ENCODE measurements around the gene ZNRD2. TPM values are rescaled to one million over a fixed set of nuclear protein-coding genes. Genes with fewer than 3 reads are reported as not detected.

ZNRD2 gene
- total RNA-seq, 4 donors from 2014 or later: 24.2 to 66.2 (median 35.1) TPM

DNA sequence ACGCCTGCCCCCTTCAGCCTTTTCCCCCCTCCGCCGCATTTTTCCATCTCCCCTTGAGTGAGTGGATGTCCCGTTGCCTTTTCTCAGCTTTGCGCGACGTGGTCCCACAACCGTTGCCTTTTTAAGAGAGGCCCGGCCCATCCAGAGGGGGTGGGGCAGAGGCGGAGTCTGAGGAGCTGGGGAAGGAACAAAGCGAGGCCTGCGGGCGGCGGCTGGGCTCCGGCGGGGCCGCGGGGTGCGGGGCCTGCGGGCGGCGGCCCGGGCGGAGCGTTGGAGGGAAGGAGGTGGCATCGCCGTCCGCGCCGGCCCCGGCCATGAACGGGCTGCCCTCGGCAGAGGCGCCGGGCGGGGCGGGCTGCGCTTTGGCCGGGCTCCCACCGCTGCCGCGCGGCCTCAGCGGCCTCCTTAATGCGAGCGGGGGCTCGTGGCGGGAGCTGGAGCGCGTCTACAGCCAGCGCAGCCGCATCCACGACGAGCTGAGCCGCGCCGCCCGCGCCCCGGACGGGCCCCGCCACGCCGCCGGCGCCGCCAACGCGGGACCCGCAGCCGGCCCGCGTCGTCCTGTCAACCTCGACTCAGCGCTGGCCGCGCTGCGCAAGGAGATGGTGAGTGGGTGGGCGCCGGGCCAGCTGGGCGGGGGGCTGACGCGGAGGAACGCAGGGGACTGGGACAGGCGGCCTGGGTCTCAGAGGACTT is 2.2 kb downstream of the ZNRD2 start, which contains the start of gene FAM89B:
Gene FAM89B (plus strand): TSS at position 183 of the 696 bp plus-strand sequence. CDS start 132 bp downstream, at position 315.
- TF ChIP-seq, protein P1, sequence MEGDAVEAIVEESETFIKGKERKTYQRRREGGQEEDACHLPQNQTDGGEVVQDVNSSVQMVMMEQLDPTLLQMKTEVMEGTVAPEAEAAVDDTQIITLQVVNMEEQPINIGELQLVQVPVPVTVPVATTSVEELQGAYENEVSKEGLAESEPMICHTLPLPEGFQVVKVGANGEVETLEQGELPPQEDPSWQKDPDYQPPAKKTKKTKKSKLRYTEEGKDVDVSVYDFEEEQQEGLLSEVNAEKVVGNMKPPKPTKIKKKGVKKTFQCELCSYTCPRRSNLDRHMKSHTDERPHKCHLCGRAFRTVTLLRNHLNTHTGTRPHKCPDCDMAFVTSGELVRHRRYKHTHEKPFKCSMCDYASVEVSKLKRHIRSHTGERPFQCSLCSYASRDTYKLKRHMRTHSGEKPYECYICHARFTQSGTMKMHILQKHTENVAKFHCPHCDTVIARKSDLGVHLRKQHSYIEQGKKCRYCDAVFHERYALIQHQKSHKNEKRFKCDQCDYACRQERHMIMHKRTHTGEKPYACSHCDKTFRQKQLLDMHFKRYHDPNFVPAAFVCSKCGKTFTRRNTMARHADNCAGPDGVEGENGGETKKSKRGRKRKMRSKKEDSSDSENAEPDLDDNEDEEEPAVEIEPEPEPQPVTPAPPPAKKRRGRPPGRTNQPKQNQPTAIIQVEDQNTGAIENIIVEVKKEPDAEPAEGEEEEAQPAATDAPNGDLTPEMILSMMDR (IDR thresholded peaks at IDR 0.05; ENCODE audit: low read depth): no peak

DNA sequence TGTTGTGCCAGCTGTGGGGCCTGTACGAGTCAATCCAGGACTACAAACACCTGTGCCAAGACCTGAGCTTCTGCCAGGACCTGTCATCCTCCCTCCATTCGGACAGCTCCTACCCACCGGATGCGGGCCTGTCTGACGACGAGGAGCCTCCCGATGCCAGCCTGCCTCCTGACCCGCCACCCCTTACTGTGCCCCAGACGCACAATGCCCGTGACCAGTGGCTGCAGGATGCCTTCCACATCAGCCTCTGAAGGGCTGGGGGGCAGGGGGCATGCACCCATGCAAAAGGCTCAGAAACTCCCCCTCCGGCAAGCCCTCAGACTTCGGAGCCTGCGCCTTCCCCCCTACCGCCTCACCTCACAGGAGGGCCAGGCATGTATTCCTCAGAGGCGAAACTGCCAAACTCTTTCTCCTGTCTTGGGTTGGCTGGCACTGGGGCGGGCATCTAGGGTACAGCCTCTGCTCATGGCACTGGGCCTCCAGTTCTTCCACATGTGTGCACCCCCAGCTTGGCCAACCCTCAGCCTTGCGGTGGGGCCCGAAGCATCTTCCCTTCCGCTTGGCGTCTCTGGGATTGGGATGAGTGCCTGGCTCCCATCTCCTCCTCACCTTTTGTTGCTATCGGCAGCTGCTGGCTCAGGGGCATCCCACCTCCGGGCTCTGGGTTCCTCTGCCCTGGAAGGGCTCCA is 3.3 kb downstream of the ZNRD2 start:
- TF ChIP-seq, protein P1 (IDR thresholded peaks at IDR 0.05; ENCODE audit: low read depth): no peak

GRCh38 chr11:65574109-65574810 is 4.0 kb downstream of the ZNRD2 start:
- TF ChIP-seq, protein P1 (IDR thresholded peaks at IDR 0.05; ENCODE audit: low read depth): no peak

DNA sequence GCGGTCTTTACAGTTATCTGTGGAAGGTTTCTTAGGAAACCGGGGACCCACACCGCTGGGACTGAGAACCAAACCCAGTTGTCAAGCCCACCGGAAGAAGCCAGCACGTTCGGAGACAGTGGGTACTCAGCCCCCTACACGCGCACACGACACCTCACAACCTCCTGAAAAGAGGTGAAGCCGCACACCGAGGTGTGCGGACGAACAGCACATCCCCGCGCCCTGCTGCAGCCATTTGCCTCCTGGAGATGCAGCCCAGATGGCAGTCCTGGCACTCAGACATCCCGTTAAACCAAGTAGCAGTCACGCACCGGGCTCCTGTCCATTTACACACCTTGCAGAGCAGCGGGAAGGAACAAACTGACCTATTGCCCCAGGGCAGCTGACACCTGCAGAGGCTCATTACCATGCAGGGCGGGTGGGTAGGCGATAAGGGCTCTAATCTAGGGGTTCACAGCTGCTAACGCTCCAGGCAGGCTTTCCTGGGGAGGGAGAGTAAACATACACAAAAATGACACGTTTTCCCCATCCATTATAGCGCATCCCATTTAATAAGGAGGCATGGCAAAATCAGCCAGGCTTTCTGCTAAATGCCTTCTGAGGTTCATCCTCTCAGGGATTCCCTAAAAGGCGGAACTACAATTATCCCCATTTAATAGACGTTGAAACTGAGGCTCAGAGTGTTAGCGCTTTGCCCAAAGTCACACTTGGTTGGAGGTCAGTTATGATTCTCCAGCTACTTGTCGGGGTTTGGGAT is 4.7 kb downstream of the ZNRD2 start:
- TF ChIP-seq, protein P1 (IDR thresholded peaks at IDR 0.05; ENCODE audit: low read depth): no peak

- TF ChIP-seq, protein P1 (IDR thresholded peaks at IDR 0.05; ENCODE audit: low read depth): no peak
These were observed 5.4 kb downstream of the ZNRD2 start, which contains the start of gene EHBP1L1 for GRCh38 chr11:65575568-65576231. Gene EHBP1L1 (plus strand): TSS chr11:65576053. CDS start chr11:65576303, 250 bp downstream.

- TF ChIP-seq, protein P1 (IDR thresholded peaks at IDR 0.05; ENCODE audit: low read depth): no peak
These were observed 6.1 kb downstream of the ZNRD2 start for GRCh38 chr11:65576232-65576866.

Data from subcutaneous adipose tissue (tissue), 4 donors.